ENCODE measurements around the gene NACC2. TPM values are rescaled to one million over a fixed set of nuclear protein-coding genes. Genes with fewer than 3 reads are reported as not detected.

The NACC2 gene
- total RNA-seq (2022) (19.3 and 24.8 TPM in 2 replicates), Bru-seq, nascent RNA (percentile 65 among the genes with signal in this experiment), BruChase-seq, experiment 1, labeled RNA remaining after a 6-hour chase (percentile 74 among the genes with signal in this experiment), BruChase-seq, experiment 2, labeled RNA remaining after a 2-hour chase (percentile 82 among the genes with signal in this experiment)
- long read RNA-seq, full-length matches to known transcripts: 3 of 22 reads
- long read RNA-seq, partial matches to known transcripts: 0 of 22 reads
- long read RNA-seq, other reads (novel, unspliced or antisense): 19 of 22 reads

GRCh38 chr9:136095070-136096058 is at the start of gene NACC2:
Gene NACC2 (minus strand): TSS chr9:136095289. CDS start chr9:136050521, 44,768 bp downstream.
- Mint-ChIP-seq H3K36me3 (ENCODE audit: insufficient read depth, unreplicated experiment) (peaks cover 9% of the 10 kb centered on the region), H3K4me1 (ENCODE audit: low read depth, unreplicated experiment) (peaks cover 7% of the 10 kb centered on the region)

DNA sequence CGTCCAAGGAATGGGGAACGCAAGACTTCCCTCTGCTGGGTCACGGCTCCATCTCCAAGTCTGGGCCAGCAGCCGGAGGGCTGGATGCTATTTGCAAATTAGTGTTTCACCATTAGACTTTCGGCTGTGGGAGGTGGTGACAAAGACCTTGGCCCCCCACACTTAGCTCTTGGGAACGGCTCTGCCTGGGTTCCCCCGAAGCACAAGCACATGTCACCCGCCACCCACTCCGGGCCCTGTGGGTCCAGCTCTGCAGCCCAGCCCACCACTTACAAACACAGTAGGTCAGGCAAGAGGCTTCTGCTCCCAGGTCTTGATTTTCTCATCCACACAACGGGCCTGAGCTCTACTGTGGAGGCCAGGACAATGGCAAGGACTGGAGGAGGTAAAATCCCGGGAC is 49.4 kb upstream of the NACC2 start:
- Mint-ChIP-seq H3K36me3 (ENCODE audit: insufficient read depth, unreplicated experiment) (no peaks in the 10 kb centered on the region), H3K4me1 (ENCODE audit: low read depth, unreplicated experiment) (no peaks in the 10 kb centered on the region), H3K9me3 (ENCODE audit: low read depth, unreplicated experiment) (no peaks in the 10 kb centered on the region), H3K4me3 (ENCODE audit: low read depth, unreplicated experiment) (no peak overlapping the region), H3K27ac (ENCODE audit: unreplicated experiment) (no peak overlapping the region), H3K27me3 (ENCODE audit: unreplicated experiment) (peaks cover 22% of the 10 kb centered on the region)
- DNase-seq: no peak
- intact Hi-C loops (cut with micrococcal nuclease; ENCODE audit: unreplicated experiment): loop anchor here (10.0 kb wide), 1 partner anchor 140 kb away; no protein-coding TSS in a partner anchor
- no TSS peak for BruUV-seq (replicated peaks)
- CTCF ChIA-PET: no interaction called here
- TF ChIP-seq, protein P1, sequence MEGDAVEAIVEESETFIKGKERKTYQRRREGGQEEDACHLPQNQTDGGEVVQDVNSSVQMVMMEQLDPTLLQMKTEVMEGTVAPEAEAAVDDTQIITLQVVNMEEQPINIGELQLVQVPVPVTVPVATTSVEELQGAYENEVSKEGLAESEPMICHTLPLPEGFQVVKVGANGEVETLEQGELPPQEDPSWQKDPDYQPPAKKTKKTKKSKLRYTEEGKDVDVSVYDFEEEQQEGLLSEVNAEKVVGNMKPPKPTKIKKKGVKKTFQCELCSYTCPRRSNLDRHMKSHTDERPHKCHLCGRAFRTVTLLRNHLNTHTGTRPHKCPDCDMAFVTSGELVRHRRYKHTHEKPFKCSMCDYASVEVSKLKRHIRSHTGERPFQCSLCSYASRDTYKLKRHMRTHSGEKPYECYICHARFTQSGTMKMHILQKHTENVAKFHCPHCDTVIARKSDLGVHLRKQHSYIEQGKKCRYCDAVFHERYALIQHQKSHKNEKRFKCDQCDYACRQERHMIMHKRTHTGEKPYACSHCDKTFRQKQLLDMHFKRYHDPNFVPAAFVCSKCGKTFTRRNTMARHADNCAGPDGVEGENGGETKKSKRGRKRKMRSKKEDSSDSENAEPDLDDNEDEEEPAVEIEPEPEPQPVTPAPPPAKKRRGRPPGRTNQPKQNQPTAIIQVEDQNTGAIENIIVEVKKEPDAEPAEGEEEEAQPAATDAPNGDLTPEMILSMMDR (IDR thresholded peaks at IDR 0.05; ENCODE audit: unreplicated experiment): no peak

More at GRCh38 chr9:136095070-136096058, at the start of gene NACC2:
- CTCF ChIA-PET: interaction anchor here (0.9 kb wide), 1 partner anchor 14 kb away, joined by 4 read pairs; no protein-coding TSS in a partner anchor
- no TSS peak for BruUV-seq (replicated peaks)
- Mint-ChIP-seq H3K9me3 (ENCODE audit: low read depth, unreplicated experiment) (no peaks in the 10 kb centered on the region), H3K27me3 (ENCODE audit: unreplicated experiment) (peaks cover 24% of the 10 kb centered on the region), H3K4me3 (ENCODE audit: low read depth, unreplicated experiment) (peak within 1 kb of the TSS; percentile 80), H3K27ac (ENCODE audit: unreplicated experiment) (peak within 1 kb of the TSS; percentile 58)
- intact Hi-C loops (cut with micrococcal nuclease; ENCODE audit: unreplicated experiment): no loop called here
- TF ChIP-seq, protein P1 (IDR thresholded peaks at IDR 0.05; ENCODE audit: unreplicated experiment): no peak
- peak; percentile 73 for DNase-seq

DNA sequence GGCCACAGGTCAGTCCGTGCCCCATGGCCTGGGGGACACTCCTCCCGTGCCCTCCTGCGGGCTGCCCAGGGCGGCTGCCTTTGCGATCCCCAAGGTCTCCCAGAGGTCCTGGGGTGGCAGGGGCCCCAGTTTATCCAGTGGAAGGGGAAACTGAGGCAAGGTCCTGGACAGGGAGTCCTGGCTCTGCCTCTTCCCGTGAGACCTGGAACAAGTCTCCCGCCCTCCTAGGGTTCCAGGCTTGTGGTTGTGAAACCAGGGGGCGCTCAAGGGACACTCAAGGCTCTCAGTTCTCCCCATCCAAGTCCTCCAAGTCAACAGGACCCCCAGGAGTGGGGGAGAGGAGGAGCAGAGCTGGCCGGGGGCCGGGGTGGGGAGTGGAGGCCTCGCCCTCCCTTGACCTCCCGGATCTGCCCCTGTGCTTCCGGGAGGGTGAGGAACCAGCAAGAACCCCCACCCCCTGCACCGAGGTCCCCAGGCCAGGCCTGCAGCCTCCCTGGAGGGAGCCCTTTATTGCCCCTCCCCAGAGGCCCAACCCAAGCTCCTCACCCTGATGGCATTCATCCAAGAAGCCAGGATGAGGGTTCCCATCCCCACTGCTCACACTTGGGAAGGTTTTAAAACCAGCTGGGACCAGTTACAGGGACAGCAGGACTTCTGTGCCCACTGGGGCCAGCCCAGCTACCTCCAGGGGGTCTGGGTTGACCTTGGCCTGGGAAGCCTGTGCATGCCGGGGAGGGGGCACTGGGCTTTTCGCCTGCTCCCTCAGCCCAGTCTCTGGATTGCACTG is 48.3 kb upstream of the NACC2 start:
- no peak overlapping the region for H3K27ac Mint-ChIP-seq (ENCODE audit: unreplicated experiment)
- no peaks in the 10 kb centered on the region for H3K36me3 Mint-ChIP-seq (ENCODE audit: insufficient read depth, unreplicated experiment)
- CTCF ChIA-PET: interaction anchor here (0.6 kb wide), 1 partner anchor 415 kb away, joined by 6 read pairs; no protein-coding TSS in a partner anchor
- DNase-seq: peak; percentile 45
- H3K4me3 Mint-ChIP-seq (ENCODE audit: low read depth, unreplicated experiment): no peak overlapping the region
- peaks cover 22% of the 10 kb centered on the region for H3K27me3 Mint-ChIP-seq (ENCODE audit: unreplicated experiment)
- TF ChIP-seq, protein P1 (IDR thresholded peaks at IDR 0.05; ENCODE audit: unreplicated experiment): peak; percentile 19
- BruUV-seq (replicated peaks): no TSS peak
- intact Hi-C loops (cut with micrococcal nuclease; ENCODE audit: unreplicated experiment): loop anchor here (10.0 kb wide), 1 partner anchor 141 kb away; no protein-coding TSS in a partner anchor
- H3K4me1 Mint-ChIP-seq (ENCODE audit: low read depth, unreplicated experiment): no peaks in the 10 kb centered on the region
- H3K9me3 Mint-ChIP-seq (ENCODE audit: low read depth, unreplicated experiment): no peaks in the 10 kb centered on the region

DNA sequence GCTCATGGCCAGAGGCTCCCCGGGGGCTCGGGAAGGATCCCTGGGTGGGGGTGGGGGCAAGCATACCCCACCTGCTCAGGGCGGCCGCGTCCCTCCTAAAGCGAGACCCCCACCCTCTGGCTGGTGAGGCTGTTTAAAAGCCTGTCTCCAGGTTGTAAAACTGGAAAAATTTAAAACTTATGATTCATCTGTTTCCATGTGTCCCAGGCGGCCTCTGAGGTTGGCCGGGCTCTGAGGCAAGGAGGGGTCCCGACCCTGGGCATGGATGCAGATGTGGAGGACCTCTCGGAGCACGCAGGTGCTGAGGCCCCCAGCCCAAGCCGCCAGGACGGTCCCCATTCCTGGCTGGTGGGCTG is 47.7 kb upstream of the NACC2 start:
- no peak for DNase-seq
- Mint-ChIP-seq H3K4me1 (ENCODE audit: low read depth, unreplicated experiment) (no peaks in the 10 kb centered on the region), H3K4me3 (ENCODE audit: low read depth, unreplicated experiment) (no peak overlapping the region), H3K27me3 (ENCODE audit: unreplicated experiment) (peaks cover 22% of the 10 kb centered on the region), H3K36me3 (ENCODE audit: insufficient read depth, unreplicated experiment) (no peaks in the 10 kb centered on the region), H3K27ac (ENCODE audit: unreplicated experiment) (no peak overlapping the region), H3K9me3 (ENCODE audit: low read depth, unreplicated experiment) (no peaks in the 10 kb centered on the region)
- intact Hi-C loops (cut with micrococcal nuclease; ENCODE audit: unreplicated experiment): loop anchor here (10.0 kb wide), 1 partner anchor 142 kb away; no protein-coding TSS in a partner anchor
- BruUV-seq (replicated peaks): no TSS peak
- CTCF ChIA-PET: no interaction called here
- TF ChIP-seq, protein P1 (IDR thresholded peaks at IDR 0.05; ENCODE audit: unreplicated experiment): no peak

Measured in Calu3 (cell line).